WTC11 (cell line): ENCODE measurements around the gene CNTNAP2.

Experiments
- CTCF ChIP-seq: fragments of 200-600 bp; IDR thresholded peaks from 2 replicates; pipeline ENCODE4 v1.8.0; 2022; ENCODE audit warnings: antibody characterized with exemption
- ZNF219 ChIP-seq: sonication (generic); formaldehyde crosslinking; IDR thresholded peaks from 2 replicates; pipeline ENCODE4 v1.8.0; 2023; ENCODE audit warnings: missing genetic modification reagents, mild to moderate bottlenecking, borderline replicate concordance
- ZNF232 ChIP-seq: sonication (generic); formaldehyde crosslinking; IDR thresholded peaks from 2 replicates; pipeline ENCODE4 v1.8.0; 2022; ENCODE audit warnings: mild to moderate bottlenecking, missing genetic modification reagents

GRCh38 chr7:148264933-148265557, 2148.4 kb downstream of the CNTNAP2 start:
- TF ChIP-seq ZNF219 (CRISPR knock-in tag) (no peak), CTCF (peak; percentile 37; the same call in 1 of the 2 replicates), ZNF232 (CRISPR knock-in tag) (no peak)
